GM12878 (cell line): ENCODE data around the gene PSAPL1. TPM values are rescaled to one million over a fixed set of nuclear protein-coding genes. Genes with fewer than 3 reads are reported as not detected.

Source experiments
- ATAC-seq: fragments of 200-7000 bp; cut with Tn5 transposase; 3 replicates; pipeline ENCODE4 v1.9.1; 2020; ENCODE audit warnings: mild to moderate bottlenecking, moderate library complexity
- BruUV-seq: library from RNA; stranded (reverse); fragments of 400-500 nt; replicated peaks from 2 replicates; lab custom pipeline; 2021; lab: Mats Ljungman, UMichigan
- CTCF ChIA-PET: fragments of 300-600 bp; sonication (Branson Sonifier 250); formaldehyde crosslinking; extraction: SDS; loops from one replicate; lab custom pipeline; 2021; ENCODE audit warnings: inconsistent platforms; lab: Yijun Ruan, JAX
- POLR2A ChIA-PET: fragments of 350-600 bp; formaldehyde crosslinking; extraction: SDS; loops from one replicate; lab custom pipeline; 2021; ENCODE audit warnings: inconsistent platforms; lab: Charles Lee
- RAD21 ChIA-PET: fragments of 300-600 bp; sonication (Branson Sonifier 250); formaldehyde crosslinking; loops from one replicate; lab custom pipeline; 2023; ENCODE audit warnings: antibody characterized with exemption; ENCODE audit not compliant: unreplicated experiment; lab: Charles Lee
- SMC1A ChIA-PET: fragments of 300-600 bp; sonication (Branson Sonifier 250); formaldehyde crosslinking; loops from one replicate; lab custom pipeline; 2023; ENCODE audit not compliant: unreplicated experiment, uncharacterized antibody; lab: Charles Lee
- DNase-seq: peaks from one replicate; pipeline ENCODE4 v3.0.0-alpha.2; 2011; ENCODE audit warnings: low read depth, low spot score
- FAIRE-seq: peaks from 3 replicates; lab custom pipeline; 2011; peaks lifted over from hg19 to GRCh38; lab: Jason Lieb, UNC
- H2AFZ ChIP-seq: 2 replicates; pipeline ENCODE4 v1.6.0; 2011; ENCODE audit warnings: low read depth, low read length, control low read depth; ENCODE audit not compliant: control insufficient read depth
- H3K27ac ChIP-seq: 2 replicates; pipeline ENCODE4 v1.5.1; 2011; ENCODE audit warnings: control low read depth; ENCODE audit not compliant: control insufficient read depth, insufficient read depth
- H3K27me3 ChIP-seq, 2 experiments: replicated peaks in 1 of 2; 2 replicates each; pipeline versions ENCODE4 v1.6.0 to v1.6.1; 2011; ENCODE audit warnings: low read length in 1 of 2; ENCODE audit not compliant: control insufficient read depth in 2 of 2, insufficient read depth in 2 of 2
- H3K36me3 ChIP-seq, 2 experiments: 2 replicates each; pipeline ENCODE4 v1.5.1; 2011; ENCODE audit warnings: low read length in 1 of 2; ENCODE audit not compliant: control insufficient read depth in 2 of 2, insufficient read depth in 2 of 2
- H3K4me1 ChIP-seq: 2 replicates; pipeline ENCODE4 v1.6.1; 2011; ENCODE audit warnings: mild to moderate bottlenecking, low read length, moderate library complexity, mixed read lengths; ENCODE audit not compliant: control insufficient read depth, insufficient read depth
- H3K4me2 ChIP-seq: 2 replicates; pipeline ENCODE4 v1.6.0; 2011; ENCODE audit warnings: control low read depth; ENCODE audit not compliant: control insufficient read depth, insufficient read depth
- H3K4me3 ChIP-seq: fragments of 200-600 bp; sonication (generic); 2 replicates; pipeline ENCODE4 v1.5.1; 2016
- H3K79me2 ChIP-seq: 2 replicates; pipeline ENCODE4 v1.6.0; 2011; ENCODE audit warnings: low read length; ENCODE audit not compliant: control insufficient read depth, insufficient read depth
- H3K9ac ChIP-seq: 2 replicates; pipeline ENCODE4 v1.8.0; 2011; ENCODE audit warnings: low read length, control low read depth, mixed read lengths; ENCODE audit not compliant: control insufficient read depth, insufficient read depth
- H3K9me3 ChIP-seq: replicated peaks from 3 replicates; pipeline ENCODE4 v1.5.1; 2011; ENCODE audit warnings: mild to moderate bottlenecking, low read length; ENCODE audit not compliant: control insufficient read depth, insufficient read depth
- H4K20me1 ChIP-seq: 2 replicates; pipeline ENCODE4 v1.6.0; 2011; ENCODE audit not compliant: control insufficient read depth, insufficient read depth
- NKRF ChIP-seq: fragments of 450-650 bp; conservative IDR thresholded peaks from 2 replicates; pipeline ENCODE4 v1.6.1; 2017; ENCODE audit warnings: mild to moderate bottlenecking, moderate library complexity
- NR2C1 ChIP-seq: fragments of 450-650 bp; IDR thresholded peaks from 2 replicates; pipeline ENCODE4 v1.6.1; 2017; ENCODE audit warnings: antibody characterized with exemption, mild to moderate bottlenecking, moderate library complexity
- NR2C2 ChIP-seq: IDR thresholded peaks from 2 replicates; pipeline ENCODE4 v1.6.1; 2011; ENCODE audit warnings: borderline replicate concordance, low read depth; ENCODE audit not compliant: control insufficient read depth, insufficient read length
- SMAD5 ChIP-seq: IDR thresholded peaks from 2 replicates; pipeline ENCODE4 v1.6.1; 2016; ENCODE audit warnings: antibody characterized with exemption, low read depth
- WGBS: methylation state at CpG from one replicate; pipeline ENCODE4 v1.1.6; 2016; ENCODE audit warnings: low lambda C conversion rate; ENCODE audit not compliant: insufficient replicate concordance, insufficient coverage; ENCODE audit errors: missing lambda C conversion rate; 5-methylcytosine and 5-hydroxymethylcytosine counted together
- in situ Hi-C: fragments of 300-500 bp; cut with MboI; formaldehyde crosslinking; loops from 9 replicates; pipeline ENCODE4 v1.14.3; 2018; ENCODE audit warnings: mixed read lengths
- intact Hi-C: fragments of 100-400 bp; cut with micrococcal nuclease; formaldehyde crosslinking; loops from one replicate; pipeline ENCODE4 v1.14.2; 2022; ENCODE audit not compliant: unreplicated experiment
- polyA plus RNA-seq, 11 experiments: library from polyadenylated mRNA; depleted of rRNA in 4 of 11; unstranded in 6 of 11; stranded (reverse) in 5 of 11; fragments of >200 nt; fragmentation: Nextera tagmentation in 4 of 11; fragmentation: Illumina TruSeq in 1 of 11; extraction: Ambion mirVana in 4 of 11; extraction: Trizol in 1 of 11; gene quantifications; 1 replicate in 1 of 11; 2 replicates in 10 of 11; pipeline versions ENCODE4 v1.2.1 to v1.2.3, GENCODE V29; 2011 to 2016; ENCODE audit warnings: inconsistent platforms in 2 of 11, missing spikeins in 2 of 11, low read depth in 1 of 11
- total RNA-seq, 4 experiments: library from RNA; depleted of rRNA in 3 of 4; stranded (reverse); fragments of >200 nt in 3 of 4; fragmentation: Illumina TruSeq in 1 of 4; extraction: Trizol in 1 of 4; gene quantifications; 2 replicates each; pipeline versions ENCODE4 v1.2.1 to v1.2.3, GENCODE V29; 2013 to 2021

Gene PSAPL1
- total and polyA plus RNA-seq, 10 of the 15 experiments (the other 5 are each of a cell fraction or from before 2014, with no cell fraction given), result not detected

- TF ChIP-seq NKRF (no peak), SMAD5 (no peak)
Observed at GRCh38 chr4:7416745-7417432, 17.8 kb downstream of the PSAPL1 start (continued).

GRCh38 chr4:7415927-7416686 is 18.6 kb downstream of the PSAPL1 start:
- no TSS peak for BruUV-seq
- CTCF ChIA-PET, result no interaction called here
- H3K9ac ChIP-seq, result no peak overlapping the region
- POLR2A ChIA-PET, result no interaction called here
- DNase-seq (no peak), FAIRE-seq (no peak), ATAC-seq (no peak)
- H3K4me2 ChIP-seq, result no peak overlapping the region
- in situ Hi-C loops (no loop called here), intact Hi-C loops (no loop called here)
- SMC1A ChIA-PET, result no interaction called here
- no peaks in the 10 kb centered on the region for H3K9me3 ChIP-seq
- no peak overlapping the region for H3K27ac ChIP-seq
- H3K79me2 ChIP-seq, result no peaks in the 10 kb centered on the region
- H3K36me3 ChIP-seq, result no peaks in the 10 kb centered on the region
- RAD21 ChIA-PET, result no interaction called here
- 33% methylated on average over 16 of the region's 16 CpGs for WGBS
- H3K4me1 ChIP-seq, result no peaks in the 10 kb centered on the region
- H2AFZ ChIP-seq, result no peak overlapping the region
- no peak for TF ChIP-seq NR2C1
- TF ChIP-seq NR2C2, result peak; percentile 31
- no peaks in the 10 kb centered on the region; a peak in 1 of 4 replicates for H3K27me3 ChIP-seq
- no peak overlapping the region for H3K4me3 ChIP-seq
- H4K20me1 ChIP-seq, result no peaks in the 10 kb centered on the region
